HG03565 (cell line): ENCODE results near the gene ZBTB49.
"Not testable (repeated sequence)": the region's sequence is repeated elsewhere in the genome, so short reads cannot be mapped to it uniquely, and the experiment has no call there.

Experiments
- ATAC-seq: cut with Tn5 transposase; IDR thresholded peaks from one replicate; pipeline ENCODE4 v1.9.1; 2021; ENCODE audit warnings: mild to moderate bottlenecking, moderate library complexity; ENCODE audit not compliant: unreplicated experiment

ZBTB49 gene

DNA sequence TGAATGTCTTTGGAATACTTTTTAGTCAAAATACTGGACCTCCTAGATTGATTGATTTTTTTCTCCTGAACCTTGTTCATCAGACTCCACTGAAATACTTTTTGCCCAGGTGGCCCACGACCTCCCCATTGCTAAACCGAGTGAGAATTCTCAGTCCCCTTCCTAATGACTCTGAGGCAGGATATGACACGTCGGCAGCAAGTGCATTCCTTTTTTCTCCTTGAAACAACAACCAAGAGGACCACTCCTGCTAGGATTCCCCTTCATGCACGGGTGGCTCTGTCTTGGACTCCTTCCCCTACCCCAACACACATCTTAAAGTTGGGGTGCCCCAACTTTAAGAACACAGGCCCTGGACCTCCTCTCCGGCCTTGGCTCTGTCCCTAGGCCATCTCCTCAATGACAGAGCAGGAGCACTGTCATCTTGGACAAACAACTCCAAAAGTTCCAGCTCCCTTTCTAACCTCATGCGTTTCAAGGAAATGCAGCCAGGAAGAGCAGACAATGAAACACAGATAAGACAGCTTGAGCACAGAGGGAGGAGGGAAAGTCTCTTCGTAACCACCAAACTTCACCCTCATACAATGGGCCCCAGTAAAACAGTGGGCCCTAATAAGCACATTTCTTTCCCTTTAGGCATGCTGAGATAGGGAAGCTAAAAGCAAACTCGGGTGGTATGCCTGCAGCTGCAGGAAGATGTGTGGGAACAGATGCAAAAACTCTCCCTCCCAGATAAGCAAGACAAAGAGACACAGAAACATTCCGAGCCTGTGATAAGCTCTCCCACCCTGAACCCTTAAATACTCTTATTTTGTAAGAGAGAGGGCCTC, 33.9 kb downstream of the ZBTB49 start:
- no peak for ATAC-seq

DNA sequence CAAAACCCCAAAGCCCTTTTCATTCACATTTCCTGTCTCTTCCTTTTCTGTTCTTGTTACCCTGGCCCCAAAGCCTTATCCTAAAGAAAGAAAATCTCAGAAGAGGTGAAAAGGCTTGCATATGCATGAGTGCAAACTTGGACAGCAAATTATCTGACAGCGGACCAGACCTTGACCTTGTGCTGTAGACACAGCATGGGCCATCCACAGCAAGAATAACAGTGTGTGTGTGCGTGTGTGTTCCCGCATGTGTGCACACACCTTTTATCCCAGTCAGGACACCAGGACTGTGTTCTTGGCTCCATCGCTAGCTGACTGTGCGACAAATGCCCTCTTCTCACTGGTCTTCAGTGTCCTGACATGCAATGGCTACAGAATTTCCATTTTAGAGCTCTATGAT, 35.3 kb downstream of the ZBTB49 start:
- no peak for ATAC-seq

DNA sequence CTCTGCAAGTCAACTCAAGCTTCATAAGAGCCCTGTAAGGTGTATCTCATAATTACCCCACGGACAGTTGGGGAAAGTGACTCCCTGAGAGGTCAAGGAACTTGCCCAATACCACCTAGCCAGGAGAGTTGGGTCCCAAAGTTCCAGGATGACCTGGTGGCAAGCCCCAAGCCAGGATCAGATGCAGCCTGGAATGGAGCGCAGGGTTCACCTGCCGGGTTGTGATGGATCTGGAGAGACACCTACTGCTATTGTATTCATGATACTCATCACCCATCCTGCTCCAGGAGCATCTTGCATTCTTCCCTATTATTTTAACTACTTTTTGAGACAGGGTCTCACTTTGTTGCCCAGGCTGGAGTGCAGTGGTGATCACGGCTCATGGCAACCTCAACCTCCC, 36.1 kb downstream of the ZBTB49 start:
- ATAC-seq: no peak

DNA sequence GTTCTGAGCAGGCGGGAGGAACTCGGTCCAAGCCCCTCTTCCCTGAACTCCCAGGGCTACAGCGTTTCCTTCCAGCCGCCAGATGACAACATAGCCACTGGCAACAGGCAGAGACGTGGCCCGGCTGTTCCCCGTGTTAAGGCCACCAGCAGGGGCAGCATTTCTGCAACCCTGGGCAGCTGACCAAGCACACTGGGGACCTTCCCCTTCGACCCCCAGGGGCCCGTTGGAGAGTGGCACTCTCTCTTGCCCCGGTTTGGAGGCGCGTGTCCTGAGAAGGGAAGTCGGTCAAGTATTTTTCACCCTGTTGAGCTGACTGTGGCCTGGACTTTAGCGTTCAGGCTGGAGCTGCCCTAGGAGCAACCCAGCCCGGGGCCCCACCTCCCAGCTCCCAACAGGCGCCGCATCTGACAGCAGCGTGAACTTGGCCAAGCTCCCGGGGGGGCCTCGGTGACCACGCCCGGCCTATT, 37.6 kb downstream of the ZBTB49 start:
- no peak for ATAC-seq

DNA sequence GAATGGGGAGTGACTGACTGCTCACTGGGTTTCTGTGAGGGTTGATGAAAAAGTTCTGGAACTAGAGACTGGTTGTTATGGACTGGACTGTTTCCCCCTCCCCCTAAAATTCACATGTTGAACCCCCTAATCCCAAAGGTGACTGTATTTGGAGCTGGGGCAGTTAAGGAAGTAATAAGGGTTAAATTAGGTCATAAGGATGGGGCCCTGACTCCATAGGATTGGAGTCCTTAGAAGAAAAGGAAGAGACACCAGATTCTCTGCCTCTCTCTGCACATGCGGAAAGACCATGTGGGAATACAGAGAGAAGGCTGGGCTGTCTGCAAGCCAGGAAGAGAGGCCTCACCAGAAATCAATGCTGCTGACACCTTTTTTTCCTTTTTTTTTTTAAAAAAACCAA, 38.2 kb downstream of the ZBTB49 start:
- no peak for ATAC-seq

DNA sequence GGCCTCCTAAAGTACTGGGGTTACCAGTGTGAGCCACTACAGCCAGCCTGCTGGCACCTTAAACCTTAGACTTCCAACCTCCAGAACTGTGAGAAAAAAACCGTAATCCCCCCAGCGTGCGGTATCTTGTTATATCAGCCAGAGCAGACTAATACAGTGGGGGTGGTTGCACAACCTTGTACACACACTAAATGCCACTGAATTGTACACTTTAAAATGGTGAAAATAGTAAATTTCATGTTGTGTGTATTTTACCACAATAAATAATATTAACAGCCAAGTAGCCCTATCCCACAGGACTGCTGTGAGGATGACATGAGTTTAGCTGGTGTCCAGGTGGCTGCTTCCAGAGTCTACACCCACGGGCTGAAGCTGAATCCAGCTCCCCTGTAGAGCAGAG, 38.8 kb downstream of the ZBTB49 start:
- ATAC-seq: no peak

DNA sequence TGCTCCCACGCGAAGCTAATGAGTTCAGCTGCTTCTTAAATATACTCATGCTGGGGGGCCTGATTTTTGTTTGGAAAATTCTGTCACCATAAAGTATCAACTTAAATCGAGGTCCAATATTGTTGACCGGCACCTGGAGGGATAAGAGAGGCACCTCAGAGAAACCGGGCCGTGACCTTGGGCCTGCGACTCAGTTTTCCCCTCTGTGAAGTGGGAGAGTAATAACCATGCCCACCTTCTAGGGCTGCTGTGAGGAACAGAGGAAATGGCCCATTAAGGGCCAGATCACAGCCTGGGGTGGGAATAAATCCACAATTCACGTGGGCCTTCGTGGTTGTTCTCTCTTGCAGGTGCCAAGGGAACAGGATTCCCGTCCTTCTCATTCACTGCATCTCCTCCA, 39.4 kb downstream of the ZBTB49 start:
- ATAC-seq: no peak

DNA sequence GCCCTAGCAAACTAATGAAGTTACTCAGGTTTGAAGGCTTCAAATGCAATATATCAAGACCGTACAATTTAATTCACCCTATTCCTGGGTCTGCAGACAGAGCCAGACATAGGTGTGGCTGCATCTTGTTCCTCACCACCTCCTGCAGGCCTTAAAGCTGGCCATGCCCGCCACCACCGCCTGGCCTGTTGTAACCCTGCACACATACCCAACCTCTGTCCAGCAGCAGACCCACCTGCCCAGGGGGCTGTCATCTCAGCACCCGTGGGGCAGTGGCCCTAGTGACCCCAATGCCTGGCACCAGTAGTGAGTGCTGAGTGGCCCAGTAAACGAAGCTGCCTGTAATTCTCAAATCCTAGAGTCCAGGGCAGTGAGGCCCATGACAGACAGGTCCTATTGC, 40.7 kb downstream of the ZBTB49 start:
- no peak for ATAC-seq

DNA sequence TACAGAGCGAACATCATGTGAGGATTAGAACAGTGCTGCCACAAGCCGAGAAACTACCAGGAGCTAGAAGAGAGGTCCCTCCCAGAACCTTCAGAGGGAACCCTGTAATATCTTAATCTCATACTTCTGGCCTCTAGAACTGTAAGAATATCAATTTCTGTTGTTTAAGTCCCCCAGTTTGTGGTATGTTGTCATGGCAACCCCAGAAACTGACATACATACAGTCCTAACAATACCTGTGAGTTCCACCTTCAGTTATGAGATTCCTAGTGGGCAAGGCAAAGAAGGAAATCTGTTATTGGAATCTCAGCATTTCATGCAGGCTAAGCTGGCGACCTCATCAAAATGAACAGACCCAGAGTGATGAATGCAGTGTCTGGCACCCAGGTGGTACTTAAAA, 42.5 kb downstream of the ZBTB49 start:
- ATAC-seq: no peak

DNA sequence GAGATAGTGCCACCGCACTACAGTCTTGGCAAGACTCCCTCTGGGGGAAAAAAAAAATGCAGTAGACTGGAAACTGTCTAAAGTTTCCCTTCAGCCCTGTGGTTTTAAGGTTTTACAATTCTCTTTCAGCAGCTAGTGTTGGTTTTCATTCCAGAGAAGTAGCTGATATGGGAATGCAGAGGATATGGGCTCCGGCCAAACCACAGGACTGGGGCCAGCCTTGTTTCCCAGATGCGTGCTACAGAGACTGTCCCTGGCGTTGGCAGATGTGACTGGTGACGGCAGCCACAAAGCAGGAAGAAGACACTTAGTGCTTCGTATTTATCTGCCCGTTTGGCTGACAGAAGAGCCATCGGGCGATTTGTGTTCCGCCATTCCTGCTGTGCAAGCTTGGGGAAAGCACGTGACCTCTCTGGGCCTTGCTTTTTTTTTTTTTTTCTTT, 43.2 kb downstream of the ZBTB49 start:
- no peak for ATAC-seq

DNA sequence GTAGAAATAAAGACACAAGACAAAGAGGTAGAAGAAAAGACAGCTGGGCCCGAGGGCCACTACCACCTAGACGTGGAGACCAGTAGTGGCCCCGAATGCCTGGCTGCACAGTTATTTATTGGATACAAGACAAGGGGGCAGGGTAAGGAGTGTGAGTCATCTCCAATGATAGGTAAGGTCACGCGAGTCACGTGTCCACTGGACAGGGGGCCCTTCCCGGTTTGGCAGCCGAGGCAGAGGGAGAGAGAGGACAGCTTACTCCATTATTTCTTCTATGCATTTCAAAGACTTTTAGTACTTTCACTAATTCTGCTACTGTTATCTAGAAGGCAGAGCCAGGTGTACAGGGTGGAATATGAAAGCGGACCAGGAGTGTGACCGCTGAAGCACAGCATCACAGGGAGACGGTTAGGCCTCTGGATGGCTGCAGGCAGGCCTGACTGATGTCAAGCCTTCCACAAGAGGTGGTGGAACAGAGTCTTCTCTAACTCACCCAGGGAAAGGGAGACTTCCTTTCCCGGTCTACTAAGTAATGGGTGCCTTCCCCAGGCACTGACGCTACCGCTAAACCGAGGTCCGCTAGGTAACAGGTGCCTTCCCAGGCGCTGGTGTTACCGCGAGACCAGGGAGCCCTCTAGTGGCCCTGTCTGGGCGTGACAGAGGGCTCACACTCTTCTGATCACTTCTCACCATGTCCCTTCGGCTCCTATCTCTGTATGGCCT, 44.9 kb downstream of the ZBTB49 start:
- peak; percentile 71 for ATAC-seq

DNA sequence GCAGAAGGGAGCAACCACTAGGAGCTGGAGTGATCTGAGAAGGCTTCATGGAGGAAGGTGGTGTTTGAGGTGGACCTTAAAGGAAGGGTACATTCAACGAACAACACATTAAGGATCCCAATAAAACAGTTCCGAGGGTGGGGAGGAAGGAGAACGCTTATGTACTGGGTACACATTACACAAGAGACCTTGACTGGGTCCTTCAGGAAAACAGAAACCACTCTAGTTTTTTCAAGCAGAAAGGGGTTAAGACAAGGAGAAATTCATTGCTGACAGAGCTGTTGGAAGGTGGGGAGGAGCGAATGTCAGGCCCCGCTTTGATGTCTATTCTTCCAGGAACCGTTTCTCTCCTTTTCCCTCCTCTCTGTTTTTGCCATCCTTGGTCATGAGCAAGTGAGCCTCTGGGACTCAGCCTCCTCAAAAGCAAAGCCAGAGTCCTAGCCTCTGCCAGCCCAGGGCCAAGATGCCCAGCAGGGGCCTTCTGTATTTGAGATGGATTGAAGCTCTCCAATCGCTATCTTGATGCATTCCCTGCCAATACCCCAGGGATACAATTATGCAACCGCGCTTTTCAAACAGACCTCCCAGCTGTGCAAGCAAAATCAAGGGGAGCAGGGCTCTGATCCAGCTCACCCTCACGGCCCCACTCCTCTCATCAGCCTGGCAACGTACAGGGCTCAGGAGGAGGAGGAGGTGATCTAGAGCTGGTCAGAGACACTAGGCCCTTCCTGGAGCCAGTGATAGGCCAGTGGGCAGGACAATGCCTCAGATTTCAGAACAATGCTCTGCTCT, 48.4 kb downstream of the ZBTB49 start:
- no peak for ATAC-seq

DNA sequence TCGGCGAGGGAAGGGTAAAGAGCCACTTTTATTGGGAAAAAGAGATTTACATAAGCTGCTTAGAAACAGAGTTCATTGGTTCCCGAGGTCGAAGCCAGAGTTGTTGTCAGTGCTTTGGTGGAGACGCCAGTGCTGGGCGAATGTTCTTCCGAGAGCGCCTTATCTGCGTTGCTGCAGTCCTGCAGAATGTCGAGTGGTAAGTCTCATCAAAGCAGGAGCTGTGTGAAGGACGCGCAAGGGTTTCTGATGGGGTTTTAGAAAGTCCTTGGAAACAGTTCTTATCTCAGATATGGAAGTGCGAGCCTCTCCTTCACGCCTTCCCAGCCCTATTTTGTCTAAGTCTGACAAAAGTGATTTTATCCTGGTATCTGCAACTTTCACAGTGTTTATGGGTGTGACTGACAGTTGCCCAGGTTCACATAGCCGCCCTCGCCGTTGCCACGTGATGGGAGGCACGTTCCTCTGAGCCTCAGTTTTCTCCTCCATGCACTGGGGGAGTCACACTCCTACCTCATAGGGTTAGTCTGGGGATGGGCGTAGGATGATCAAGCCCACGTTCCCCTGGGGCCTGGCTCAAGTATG, 49.5 kb downstream of the ZBTB49 start:
- ATAC-seq: no peak

DNA sequence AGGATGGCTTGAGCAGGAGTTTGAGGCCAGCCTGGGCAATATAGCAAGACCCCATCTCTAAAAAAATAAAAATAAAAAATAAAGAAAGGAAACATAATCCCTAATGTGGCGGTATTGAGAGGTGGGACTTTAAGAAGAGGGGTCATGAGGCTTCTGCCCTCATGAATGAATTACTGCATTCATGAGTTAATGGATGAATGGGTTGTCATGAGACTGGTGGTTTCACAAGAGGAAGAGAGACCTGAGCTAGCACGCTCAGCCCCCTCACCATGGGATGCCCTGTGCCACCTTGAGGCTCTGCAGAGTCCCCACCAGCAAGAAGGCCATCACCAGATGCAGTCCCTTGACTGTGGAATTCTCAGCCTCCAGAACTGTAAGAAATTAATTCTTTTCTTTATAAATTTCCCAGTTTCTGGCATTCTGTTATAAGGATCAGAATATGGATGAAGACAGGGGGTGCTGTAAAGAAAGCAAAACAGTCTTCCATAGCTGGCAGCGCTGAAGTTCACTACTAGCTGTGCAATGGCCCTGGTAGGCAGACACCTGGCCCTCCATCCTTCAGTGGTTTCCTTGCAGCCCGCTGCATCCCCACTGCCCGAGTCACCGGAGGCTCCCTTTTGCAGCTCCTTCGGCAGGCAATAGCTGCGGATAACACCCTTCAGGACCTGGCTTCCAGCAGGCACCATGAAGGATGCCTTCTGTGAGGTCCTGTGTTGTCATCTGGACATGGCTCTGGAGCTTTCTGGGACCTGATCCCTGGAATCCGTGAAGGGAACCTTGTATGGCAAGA, 52.0 kb downstream of the ZBTB49 start:
- no peak for ATAC-seq

DNA sequence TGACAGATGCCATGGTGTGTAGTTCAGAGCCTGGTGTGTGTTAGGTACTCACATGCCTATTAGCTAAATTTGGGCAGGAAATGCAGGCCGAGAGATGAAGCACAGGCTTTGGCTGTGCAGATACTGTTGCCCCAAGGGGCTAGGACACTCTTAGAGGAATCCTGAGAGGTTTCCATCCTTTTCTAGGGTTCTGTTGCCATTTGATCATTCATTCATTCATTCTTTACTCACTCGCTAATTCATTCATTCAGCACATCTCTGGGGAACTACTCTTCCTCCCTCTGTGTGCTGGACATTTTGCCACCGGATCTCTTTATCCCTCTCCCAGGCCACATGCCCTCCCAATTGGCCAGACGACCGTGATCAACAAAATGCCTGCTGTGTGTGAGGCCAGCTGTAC, 53.0 kb downstream of the ZBTB49 start:
- ATAC-seq: no peak

DNA sequence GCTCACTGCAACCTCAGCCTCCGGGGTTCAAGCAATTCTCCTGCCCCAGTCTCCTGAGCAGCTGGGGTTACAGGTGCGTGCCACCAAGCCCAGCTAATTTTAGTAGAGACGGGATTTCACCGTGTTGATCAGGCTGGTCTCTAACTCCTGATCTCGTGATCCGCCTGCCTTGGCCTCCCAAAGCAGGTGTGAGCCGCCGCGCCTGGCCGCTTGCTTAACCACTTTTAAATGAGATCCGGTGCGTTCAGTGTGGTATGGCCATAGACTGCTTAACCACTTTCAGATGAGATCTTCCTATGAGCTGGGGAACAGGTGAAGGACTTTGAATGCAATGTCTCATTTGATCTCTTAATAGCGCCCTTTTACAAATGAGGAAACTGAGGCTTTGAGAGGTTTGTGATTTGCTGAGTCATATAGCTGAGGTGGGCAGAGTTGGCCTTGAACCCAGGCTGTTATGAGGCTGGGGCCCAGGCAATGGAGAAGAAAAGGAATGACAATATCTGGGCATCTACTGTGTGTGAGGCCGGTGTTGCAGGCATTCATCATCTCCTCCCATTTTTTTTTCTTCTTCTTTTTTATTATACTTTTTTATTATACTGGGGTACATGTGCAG, 55.0 kb downstream of the ZBTB49 start:
- ATAC-seq: peak; percentile 81

DNA sequence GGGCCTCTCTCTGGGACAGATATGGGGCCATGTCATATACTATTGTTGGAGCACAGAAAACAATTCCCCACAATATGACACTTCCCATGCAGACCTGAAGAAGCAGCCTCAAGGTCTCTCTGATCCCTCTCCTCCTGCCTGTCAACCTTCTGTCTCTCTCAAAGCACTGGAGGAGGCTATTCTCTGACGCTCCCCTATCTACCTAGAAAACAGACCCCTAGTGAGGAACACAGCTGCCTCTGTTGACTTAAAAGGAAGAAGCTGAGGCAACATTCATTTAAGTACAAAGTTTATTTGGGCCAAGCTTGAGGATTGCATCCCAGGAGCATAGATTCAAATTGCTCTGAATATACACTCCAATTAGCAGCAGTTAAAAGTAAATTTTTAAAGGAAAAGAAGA, 57.5 kb downstream of the ZBTB49 start:
- ATAC-seq: no peak

DNA sequence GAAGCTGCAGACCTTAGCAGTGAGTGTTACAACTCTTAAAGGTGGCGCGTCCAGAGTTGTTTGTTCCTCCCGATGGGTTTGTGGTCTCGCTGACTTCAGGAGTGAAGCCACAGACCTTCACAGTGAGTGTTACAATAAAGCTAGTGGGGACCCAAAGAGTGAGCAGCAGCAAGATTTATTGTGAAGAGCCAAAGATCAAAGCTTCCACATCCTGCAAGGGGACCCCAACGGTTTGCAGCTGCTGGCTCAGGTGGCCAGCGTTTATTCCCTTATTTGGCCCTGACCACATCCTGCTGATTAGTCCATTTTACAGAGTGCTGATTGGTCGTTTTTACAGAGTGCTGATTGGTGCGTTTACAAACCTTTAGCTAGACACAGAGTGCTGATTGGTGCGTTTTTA, 58.5 kb downstream of the ZBTB49 start:
- ATAC-seq: not testable (repeated sequence)

DNA sequence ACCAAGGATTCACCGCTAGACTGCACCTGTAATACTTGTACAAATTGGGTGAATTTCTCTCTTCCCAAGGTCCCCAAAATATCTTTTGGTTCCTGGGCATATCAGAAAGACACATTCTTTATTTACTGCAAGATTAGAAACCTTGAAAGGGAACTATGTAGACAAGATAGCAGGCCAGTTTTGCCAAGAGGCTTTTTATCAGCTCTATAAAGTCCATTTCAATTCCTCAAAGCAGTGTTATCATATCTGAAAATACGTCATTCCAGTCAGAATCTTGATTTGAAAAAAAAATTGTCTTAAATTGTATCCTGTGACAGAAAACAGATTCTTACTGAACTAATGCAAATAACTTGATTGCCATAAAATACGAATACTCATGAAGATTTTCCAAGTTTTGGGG, 59.8 kb downstream of the ZBTB49 start:
- ATAC-seq: no peak

DNA sequence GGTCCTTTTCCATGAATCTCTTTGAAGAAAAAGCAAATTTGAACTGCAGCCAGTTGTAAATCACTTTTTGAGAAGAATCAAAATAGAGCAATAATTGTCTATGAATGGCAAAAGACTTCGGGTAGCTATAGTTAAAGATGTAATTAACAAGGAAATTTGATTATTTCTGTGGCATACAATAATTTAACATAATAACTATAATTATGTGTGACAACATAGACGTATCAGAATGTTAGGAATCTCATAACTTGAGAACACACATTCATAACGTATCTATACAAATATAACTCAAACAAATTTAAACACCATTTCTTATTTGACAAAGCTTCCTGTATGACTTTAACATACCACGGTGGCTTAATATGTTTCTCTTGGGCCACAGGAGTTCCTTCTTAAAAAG, 60.9 kb downstream of the ZBTB49 start:
- ATAC-seq: no peak
